OCI-LY7 (cell line): ENCODE measurements around the gene SYT14.

Experiments used
- CTCF ChIP-seq: fragments of 200-600 bp; sonication (generic); conservative IDR thresholded peaks from 2 replicates; pipeline ENCODE4 v1.5.1; 2014; ENCODE audit warnings: mild to moderate bottlenecking, antibody characterized with exemption, low read length, moderate library complexity, mixed read lengths
- EZH2phosphoT487 ChIP-seq: fragments of 200-600 bp; sonication (generic); IDR thresholded peaks from 2 replicates; pipeline ENCODE4 v1.6.1; 2018; ENCODE audit warnings: low read depth, borderline replicate concordance, mild to moderate bottlenecking, mixed run types, antibody characterized with exemption, low read length, moderate library complexity, mixed read lengths

GRCh38 chr1:210214573-210215409, 276.8 kb downstream of the SYT14 start:
- TF ChIP-seq EZH2phosphoT487 (no peak), CTCF (no peak)
